Activated B cell treated with CpG ODN at 0.5 μM for 24 hours (primary cell): ENCODE data around the gene PPP2R2B. TPM values are rescaled to one million over a fixed set of nuclear protein-coding genes. Genes with fewer than 3 reads are reported as not detected.
"Not testable (repeated sequence)": the region's sequence is repeated elsewhere in the genome, so short reads cannot be mapped to it uniquely, and the experiment has no call there.

ENCODE experiments used
- ATAC-seq: fragments of 200-7000 bp; cut with Tn5 transposase; one replicate; pipeline ENCODE4 v1.10.0; 2021; ENCODE audit warnings: low read depth, mild to moderate bottlenecking, moderate library complexity
- CTCF ChIA-PET: fragments of 350-600 bp; sonication (Branson Sonifier 250); formaldehyde crosslinking; loops from one replicate; lab custom pipeline; 2021; ENCODE audit warnings: antibody characterized with exemption; lab: Charles Lee
- POLR2A ChIA-PET: fragments of 350-600 bp; sonication (Branson Sonifier 250); formaldehyde crosslinking; loops from one replicate; lab custom pipeline; 2021; ENCODE audit warnings: antibody characterized with exemption; lab: Charles Lee
- DNase-seq: peaks from one replicate; pipeline ENCODE4 v3.0.0; 2022
- H3K27ac Mint-ChIP-seq: one replicate; pipeline ENCODE4 v1.8.0; 2020; ENCODE audit warnings: mixed read lengths
- H3K27me3 Mint-ChIP-seq: one replicate; pipeline ENCODE4 v1.8.0; 2021; ENCODE audit warnings: mixed read lengths
- H3K36me3 Mint-ChIP-seq: one replicate; pipeline ENCODE4 v1.8.0; 2021; ENCODE audit warnings: low read depth, mixed read lengths
- H3K4me1 Mint-ChIP-seq: one replicate; pipeline ENCODE4 v1.8.0; 2021; ENCODE audit warnings: mixed read lengths
- H3K4me3 Mint-ChIP-seq: one replicate; pipeline ENCODE4 v1.8.0; 2020; ENCODE audit warnings: mild to moderate bottlenecking, mixed read lengths
- H3K9me3 Mint-ChIP-seq: one replicate; pipeline ENCODE4 v1.8.0; 2020; ENCODE audit warnings: mixed read lengths
- CTCF ChIP-seq: fragments of 200-600 bp; IDR thresholded peaks from one replicate; pipeline ENCODE4 v1.8.0; 2022; ENCODE audit warnings: antibody characterized with exemption, mild to moderate bottlenecking
- intact Hi-C: fragments of 100-400 bp; cut with micrococcal nuclease; formaldehyde crosslinking; loops from one replicate; pipeline ENCODE4 v1.15.1; 2024
- total RNA-seq: library from RNA; stranded (reverse); gene quantifications from 2 replicates; pipeline ENCODE4 v1.2.3, GENCODE V29; 2022

Gene PPP2R2B
- total RNA-seq, 1 donor from 2014 or later: not detected

GRCh38 chr5:146622391-146622790, 256.2 kb downstream of the PPP2R2B start:
- no peak for TF ChIP-seq CTCF
- no peak overlapping the region for H3K4me3 Mint-ChIP-seq
- H3K27ac Mint-ChIP-seq: no peak overlapping the region
- no peaks in the 10 kb centered on the region for H3K4me1 Mint-ChIP-seq
- H3K9me3 Mint-ChIP-seq: peaks cover 3% of the 10 kb centered on the region
- no peak for ATAC-seq
- intact Hi-C loops: no loop called here
- POLR2A ChIA-PET: no interaction called here
- H3K36me3 Mint-ChIP-seq: no peaks in the 10 kb centered on the region
- DNase-seq: no peak
- H3K27me3 Mint-ChIP-seq: peaks cover 1% of the 10 kb centered on the region
- CTCF ChIA-PET: no interaction called here

- DNase-seq (no peak), ATAC-seq (no peak)
- no peak for TF ChIP-seq CTCF
- Mint-ChIP-seq H3K36me3 (no peaks in the 10 kb centered on the region), H3K27ac (no peak overlapping the region), H3K4me3 (no peak overlapping the region), H3K4me1 (no peaks in the 10 kb centered on the region), H3K9me3 (peaks cover 19% of the 10 kb centered on the region), H3K27me3 (peaks cover 1% of the 10 kb centered on the region)
- ChIA-PET CTCF (no interaction called here), POLR2A (no interaction called here)
- intact Hi-C loops: no loop called here
These were observed 257.9 kb downstream of the PPP2R2B start for GRCh38 chr5:146620669-146621051.

GRCh38 chr5:146620031-146620668, 258.4 kb downstream of the PPP2R2B start:
- no peak for TF ChIP-seq CTCF
- ChIA-PET CTCF (no interaction called here), POLR2A (no interaction called here)
- Mint-ChIP-seq H3K27me3 (peaks cover 1% of the 10 kb centered on the region), H3K9me3 (peaks cover 19% of the 10 kb centered on the region), H3K4me3 (no peak overlapping the region), H3K4me1 (no peaks in the 10 kb centered on the region), H3K36me3 (no peaks in the 10 kb centered on the region), H3K27ac (no peak overlapping the region)
- ATAC-seq (no peak), DNase-seq (no peak)
- intact Hi-C loops: no loop called here

GRCh38 chr5:146618434-146618833, 260.1 kb downstream of the PPP2R2B start:
- H3K27ac Mint-ChIP-seq: no peak overlapping the region
- DNase-seq (no peak), ATAC-seq (no peak)
- intact Hi-C loops: no loop called here
- H3K27me3 Mint-ChIP-seq: no peaks in the 10 kb centered on the region
- no peaks in the 10 kb centered on the region for H3K36me3 Mint-ChIP-seq
- ChIA-PET POLR2A (no interaction called here), CTCF (no interaction called here)
- H3K9me3 Mint-ChIP-seq: peaks cover 19% of the 10 kb centered on the region
- no peak for TF ChIP-seq CTCF
- no peaks in the 10 kb centered on the region for H3K4me1 Mint-ChIP-seq
- H3K4me3 Mint-ChIP-seq: no peak overlapping the region

- H3K4me1 Mint-ChIP-seq, intact Hi-C loops, H3K9me3 Mint-ChIP-seq, H3K4me3 Mint-ChIP-seq, ATAC-seq, H3K27ac Mint-ChIP-seq, CTCF ChIA-PET, H3K36me3 Mint-ChIP-seq, DNase-seq, POLR2A ChIA-PET, H3K27me3 Mint-ChIP-seq: not testable (repeated sequence)
These were observed 268.8 kb downstream of the PPP2R2B start for GRCh38 chr5:146609731-146610130.
